ENCODE results near the gene NXPH4. TPM values are rescaled to one million over a fixed set of nuclear protein-coding genes. Genes with fewer than 3 reads are reported as not detected.

The NXPH4 gene
- total RNA-seq, result 10 to 100 TPM; 18.4 to 21.3 (median 19.9) TPM

DNA sequence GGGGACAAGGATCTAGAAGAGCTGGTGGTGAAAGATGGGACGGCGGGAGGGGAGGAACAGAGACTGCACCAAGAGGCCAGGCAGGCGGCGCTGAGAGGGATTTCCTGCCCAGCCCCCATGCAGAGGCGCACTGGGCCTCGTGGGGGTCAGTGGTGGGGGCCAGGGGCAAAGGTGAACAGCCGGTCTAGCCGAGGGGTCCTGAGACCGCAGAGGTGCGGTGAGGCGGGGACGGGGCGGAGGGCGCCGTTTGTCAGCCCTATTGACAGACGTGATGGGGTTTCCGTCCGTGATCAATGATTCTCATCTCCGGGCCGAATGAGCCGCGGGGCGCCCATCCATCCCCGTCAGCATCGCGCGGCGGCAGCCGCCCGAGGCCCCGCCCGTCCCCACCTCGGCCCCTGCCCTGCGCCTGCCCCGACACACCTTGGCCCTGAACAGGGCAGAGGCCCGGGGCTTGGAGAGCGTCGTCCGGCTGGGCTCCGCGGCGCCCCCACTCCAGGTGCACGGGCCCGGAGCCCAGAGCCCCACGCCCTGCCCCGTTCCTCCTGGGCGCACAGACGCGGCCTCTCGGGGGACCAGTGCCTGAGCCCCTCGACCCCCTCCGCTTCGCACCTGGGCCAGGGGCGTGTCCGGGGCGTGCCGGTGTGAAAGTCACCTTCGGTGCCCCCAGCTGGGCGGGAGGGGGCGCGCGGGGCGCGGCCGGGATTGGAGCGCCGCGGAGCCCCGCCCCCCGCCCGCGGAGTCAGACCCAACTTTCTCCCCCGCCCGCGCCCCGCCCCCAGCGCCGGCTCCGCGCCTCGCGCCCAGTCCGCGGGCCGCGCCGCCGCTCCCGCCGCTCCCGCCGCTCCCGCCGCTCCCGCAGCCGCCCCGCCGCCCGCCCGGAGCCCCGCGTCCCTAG is at the start of gene NXPH4:
NXPH4 (plus strand) TSS at position 781 of the 898 bp plus-strand sequence. CDS start 176 bp downstream, outside the sequence.
- no peak for TF ChIP-seq POLR2A (IDR thresholded peaks at IDR 0.05)
- TF ChIP-seq, protein P1, sequence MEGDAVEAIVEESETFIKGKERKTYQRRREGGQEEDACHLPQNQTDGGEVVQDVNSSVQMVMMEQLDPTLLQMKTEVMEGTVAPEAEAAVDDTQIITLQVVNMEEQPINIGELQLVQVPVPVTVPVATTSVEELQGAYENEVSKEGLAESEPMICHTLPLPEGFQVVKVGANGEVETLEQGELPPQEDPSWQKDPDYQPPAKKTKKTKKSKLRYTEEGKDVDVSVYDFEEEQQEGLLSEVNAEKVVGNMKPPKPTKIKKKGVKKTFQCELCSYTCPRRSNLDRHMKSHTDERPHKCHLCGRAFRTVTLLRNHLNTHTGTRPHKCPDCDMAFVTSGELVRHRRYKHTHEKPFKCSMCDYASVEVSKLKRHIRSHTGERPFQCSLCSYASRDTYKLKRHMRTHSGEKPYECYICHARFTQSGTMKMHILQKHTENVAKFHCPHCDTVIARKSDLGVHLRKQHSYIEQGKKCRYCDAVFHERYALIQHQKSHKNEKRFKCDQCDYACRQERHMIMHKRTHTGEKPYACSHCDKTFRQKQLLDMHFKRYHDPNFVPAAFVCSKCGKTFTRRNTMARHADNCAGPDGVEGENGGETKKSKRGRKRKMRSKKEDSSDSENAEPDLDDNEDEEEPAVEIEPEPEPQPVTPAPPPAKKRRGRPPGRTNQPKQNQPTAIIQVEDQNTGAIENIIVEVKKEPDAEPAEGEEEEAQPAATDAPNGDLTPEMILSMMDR (IDR thresholded peaks at IDR 0.05), result no peak
- intact Hi-C loops (cut with DNase I; ENCODE audit: low total_unique reads), result no loop called here
- 1 to 8% methylated on average over 13 to 14 of the region's 102 CpGs for WGBS, 2 donors
- no peak for DNase-seq (ENCODE audit: low spot score in 2 of 2)
- H3K4me3 ChIP-seq (ENCODE audit: low read depth, poor library complexity, severe bottlenecking), result peak within 1 kb of the TSS; percentile 31

DNA sequence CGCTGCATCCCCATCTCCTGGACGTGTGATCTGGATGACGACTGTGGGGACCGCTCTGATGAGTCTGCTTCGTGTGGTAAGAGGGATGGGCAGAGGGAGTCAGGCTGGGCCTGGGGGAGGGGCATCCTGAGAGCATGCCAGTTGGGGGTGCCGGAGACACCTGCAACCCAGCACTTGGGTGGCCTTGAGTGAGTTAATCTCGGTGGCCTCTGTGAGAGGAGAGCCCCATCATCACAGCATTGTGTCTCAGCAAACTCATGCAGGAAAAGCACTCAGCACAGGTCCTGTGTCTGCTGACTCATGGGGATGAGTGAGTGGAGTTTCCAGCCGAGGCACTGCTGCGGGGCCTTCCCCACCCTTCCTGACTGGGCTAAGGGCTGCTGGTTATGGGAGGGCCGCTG is 49.6 kb upstream of the NXPH4 start:
- no peak for TF ChIP-seq POLR2A (IDR thresholded peaks at IDR 0.05)
- TF ChIP-seq, protein P1 (IDR thresholded peaks at IDR 0.05), result no peak
- H3K4me3 ChIP-seq (ENCODE audit: low read depth, poor library complexity, severe bottlenecking), result no peak overlapping the region
- DNase-seq (ENCODE audit: low spot score in 2 of 2), result no peak
- WGBS, 2 donors, result 53 to 58% methylated on average over 10 of the region's 10 CpGs
- intact Hi-C loops (cut with DNase I; ENCODE audit: low total_unique reads), result no loop called here

DNA sequence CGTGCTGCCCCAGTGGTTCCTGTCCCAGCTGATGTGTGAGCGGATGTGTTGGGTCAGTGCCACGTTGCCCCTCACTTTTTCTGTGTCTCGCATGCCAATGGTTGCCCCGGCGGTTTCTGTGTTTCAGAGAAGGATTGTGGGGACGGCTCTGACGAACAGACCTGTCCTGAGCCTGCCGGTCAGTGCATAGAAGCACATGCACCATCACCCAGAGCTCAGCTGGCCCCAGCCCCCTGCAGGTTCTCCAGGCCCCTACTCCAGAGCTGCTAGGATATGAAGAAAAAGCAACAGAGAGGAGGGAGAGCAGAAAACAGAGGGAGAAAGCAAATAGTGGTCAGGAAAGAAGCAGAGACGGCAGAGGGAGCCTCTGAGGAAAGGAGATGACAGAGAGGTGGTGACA is 48.5 kb upstream of the NXPH4 start:
- no peak for DNase-seq (ENCODE audit: low spot score in 2 of 2)
- 80 to 84% methylated on average over 10 of the region's 10 CpGs for WGBS, 2 donors
- TF ChIP-seq, protein P1 (IDR thresholded peaks at IDR 0.05), result no peak
- no peak for TF ChIP-seq POLR2A (IDR thresholded peaks at IDR 0.05)
- H3K4me3 ChIP-seq (ENCODE audit: low read depth, poor library complexity, severe bottlenecking), result no peak overlapping the region
- intact Hi-C loops (cut with DNase I; ENCODE audit: low total_unique reads), result no loop called here

DNA sequence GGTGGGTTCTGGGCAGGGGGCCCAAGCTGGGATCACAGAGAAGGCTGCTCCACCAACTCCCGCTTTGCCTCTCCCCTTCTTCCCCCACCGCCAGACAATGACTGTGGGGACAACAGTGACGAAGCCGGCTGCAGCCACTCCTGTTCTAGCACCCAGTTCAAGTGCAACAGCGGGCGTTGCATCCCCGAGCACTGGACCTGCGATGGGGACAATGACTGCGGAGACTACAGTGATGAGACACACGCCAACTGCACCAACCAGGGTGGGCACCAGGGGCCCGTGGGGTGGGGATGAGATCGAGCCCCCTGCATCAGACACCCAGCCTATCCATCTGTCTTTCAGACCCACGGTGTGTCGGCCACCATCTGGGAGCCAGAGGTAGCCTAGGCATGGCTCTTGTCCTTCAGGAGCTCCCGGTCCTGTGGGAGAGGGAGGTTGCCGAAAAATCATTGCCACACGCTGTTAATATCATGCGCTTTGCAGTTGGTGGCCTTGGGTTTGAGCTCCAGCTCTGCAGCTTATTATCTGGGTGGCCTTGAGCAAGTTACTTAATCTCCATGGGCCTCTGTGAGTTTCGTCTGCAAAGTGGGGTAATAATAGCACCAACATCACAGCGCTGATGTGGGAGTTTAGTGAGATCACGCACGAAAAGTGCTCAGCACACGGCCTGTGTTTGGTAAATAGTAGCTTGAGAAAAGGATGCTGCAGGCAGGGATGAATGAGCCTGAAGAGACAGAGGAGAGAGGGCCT is 47.4 kb upstream of the NXPH4 start:
- no peak overlapping the region for H3K4me3 ChIP-seq (ENCODE audit: low read depth, poor library complexity, severe bottlenecking)
- intact Hi-C loops (cut with DNase I; ENCODE audit: low total_unique reads), result no loop called here
- 79 to 88% methylated on average over 15 to 22 of the region's 23 CpGs for WGBS, 2 donors
- no peak for DNase-seq (ENCODE audit: low spot score in 2 of 2)
- no peak for TF ChIP-seq POLR2A (IDR thresholded peaks at IDR 0.05)
- TF ChIP-seq, protein P1 (IDR thresholded peaks at IDR 0.05), result no peak

DNA sequence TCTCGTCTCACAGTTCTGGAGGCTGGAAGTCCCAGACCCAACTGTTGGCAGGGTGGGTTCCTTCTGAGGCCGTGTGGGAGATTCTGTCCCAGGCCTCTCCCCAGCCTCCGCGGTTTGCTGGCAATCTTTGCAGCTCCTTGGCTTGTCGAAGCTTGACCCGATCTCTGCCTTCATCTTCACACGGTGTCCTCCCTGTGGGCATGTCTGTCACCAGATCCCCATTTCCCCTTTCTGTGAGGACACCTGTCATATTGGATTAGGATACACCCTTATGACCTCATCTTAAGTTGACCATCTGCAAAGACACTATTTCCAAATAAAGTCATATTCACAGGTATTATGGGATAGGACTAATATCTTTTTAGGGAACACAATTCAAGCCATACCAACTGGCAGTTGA is 46.6 kb upstream of the NXPH4 start:
- WGBS, 2 donors, result 39 to 43% methylated on average over 7 of the region's 7 CpGs
- intact Hi-C loops (cut with DNase I; ENCODE audit: low total_unique reads), result no loop called here
- H3K4me3 ChIP-seq (ENCODE audit: low read depth, poor library complexity, severe bottlenecking), result no peak overlapping the region
- DNase-seq (ENCODE audit: low spot score in 2 of 2), result no peak
- no peak for TF ChIP-seq POLR2A (IDR thresholded peaks at IDR 0.05)
- TF ChIP-seq, protein P1 (IDR thresholded peaks at IDR 0.05), result no peak
